Gastrocnemius medialis (tissue), 4 donors: Measurements from ENCODE around the gene HMCN2.

ENCODE experiments used
- CTCF ChIP-seq, 5 experiments: fragments of 450-650 bp in 3 of 5; fragments of 200-600 bp in 2 of 5; sonication (generic) in 2 of 5; IDR thresholded peaks in 4 of 5; conservative IDR thresholded peaks in 1 of 5; 1 replicate in 4 of 5; 2 replicates in 1 of 5; pipeline ENCODE4 v1.5.1; 2016 to 2019; ENCODE audit warnings: antibody characterized with exemption in 5 of 5, mild to moderate bottlenecking in 3 of 5, moderate library complexity in 3 of 5
- POLR2A ChIP-seq, 2 donors: fragments of 450-650 bp; IDR thresholded peaks; one replicate each; pipeline ENCODE4 v1.6.1; 2017; ENCODE audit warnings: antibody characterized with exemption in 2 of 2, mild to moderate bottlenecking in 2 of 2, moderate library complexity in 2 of 2

DNA sequence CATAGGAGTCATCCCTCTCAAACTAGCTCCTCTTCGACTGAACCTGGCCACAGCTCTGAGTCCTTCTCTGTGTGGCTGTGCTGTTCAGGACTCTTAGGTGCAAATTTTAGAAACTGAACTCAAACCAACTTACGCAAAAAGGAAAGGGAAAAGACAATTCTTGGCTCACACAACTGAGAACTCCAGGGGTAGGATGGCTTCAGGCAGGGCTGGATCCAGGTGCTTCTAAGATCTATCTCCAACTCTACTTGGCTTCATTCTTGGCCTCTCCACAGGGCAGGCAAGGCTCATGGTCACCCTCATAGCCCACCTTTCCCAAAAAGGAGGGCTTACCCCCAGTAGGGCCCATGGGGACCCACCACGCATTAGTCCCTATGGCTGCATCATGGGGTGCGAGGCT lies 187.3 kb downstream of the HMCN2 start:
- TF ChIP-seq CTCF (IDR thresholded peaks at IDR 0.05 in 4 of 5, conservative IDR thresholded peaks at IDR 0.05 in 1 of 5), result no peak
- no peak for TF ChIP-seq POLR2A (IDR thresholded peaks at IDR 0.05)
